ENCODE results near the gene PSMF1.
"Not testable (repeated sequence)": the region's sequence is repeated elsewhere in the genome, so short reads cannot be mapped to it uniquely, and the experiment has no call there.

PSMF1 gene

DNA sequence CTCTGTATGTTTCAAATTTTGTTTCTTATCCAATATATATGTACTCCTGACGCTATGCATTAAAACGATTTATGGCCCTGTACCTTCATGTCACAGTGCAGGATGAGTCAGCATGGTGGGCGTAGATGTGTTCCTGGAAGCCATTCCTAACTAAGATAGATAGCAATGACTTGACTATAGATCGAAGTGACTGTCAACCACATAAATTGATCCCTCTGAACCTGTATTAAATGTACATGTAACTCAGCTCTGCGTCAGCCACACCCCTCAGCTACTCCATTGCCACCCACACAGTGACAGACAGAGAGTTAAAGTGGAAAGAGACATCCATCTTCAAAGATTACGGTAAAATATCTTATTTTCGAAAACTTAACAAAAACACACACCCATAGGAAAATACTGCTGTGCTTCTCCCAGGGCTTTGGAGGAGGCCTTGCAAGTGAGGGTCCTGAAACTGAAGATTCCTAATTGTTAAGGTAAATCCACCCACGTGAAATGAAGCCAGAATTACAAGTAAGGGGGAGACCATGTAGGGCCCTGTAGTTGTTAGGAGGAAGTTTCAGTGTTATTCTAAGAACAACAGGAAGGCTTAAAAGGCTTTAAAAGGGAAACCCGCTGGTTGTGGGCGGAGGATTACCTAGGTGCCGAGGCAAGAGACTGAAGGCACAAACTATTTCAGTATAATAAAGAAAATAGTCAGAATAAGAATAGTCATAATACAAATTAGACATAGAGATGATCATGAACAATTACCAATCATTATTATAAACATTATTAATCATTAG is 97.2 kb downstream of the PSMF1 start:
- no peak for DNase-seq (ENCODE audit: low spot score)

DNA sequence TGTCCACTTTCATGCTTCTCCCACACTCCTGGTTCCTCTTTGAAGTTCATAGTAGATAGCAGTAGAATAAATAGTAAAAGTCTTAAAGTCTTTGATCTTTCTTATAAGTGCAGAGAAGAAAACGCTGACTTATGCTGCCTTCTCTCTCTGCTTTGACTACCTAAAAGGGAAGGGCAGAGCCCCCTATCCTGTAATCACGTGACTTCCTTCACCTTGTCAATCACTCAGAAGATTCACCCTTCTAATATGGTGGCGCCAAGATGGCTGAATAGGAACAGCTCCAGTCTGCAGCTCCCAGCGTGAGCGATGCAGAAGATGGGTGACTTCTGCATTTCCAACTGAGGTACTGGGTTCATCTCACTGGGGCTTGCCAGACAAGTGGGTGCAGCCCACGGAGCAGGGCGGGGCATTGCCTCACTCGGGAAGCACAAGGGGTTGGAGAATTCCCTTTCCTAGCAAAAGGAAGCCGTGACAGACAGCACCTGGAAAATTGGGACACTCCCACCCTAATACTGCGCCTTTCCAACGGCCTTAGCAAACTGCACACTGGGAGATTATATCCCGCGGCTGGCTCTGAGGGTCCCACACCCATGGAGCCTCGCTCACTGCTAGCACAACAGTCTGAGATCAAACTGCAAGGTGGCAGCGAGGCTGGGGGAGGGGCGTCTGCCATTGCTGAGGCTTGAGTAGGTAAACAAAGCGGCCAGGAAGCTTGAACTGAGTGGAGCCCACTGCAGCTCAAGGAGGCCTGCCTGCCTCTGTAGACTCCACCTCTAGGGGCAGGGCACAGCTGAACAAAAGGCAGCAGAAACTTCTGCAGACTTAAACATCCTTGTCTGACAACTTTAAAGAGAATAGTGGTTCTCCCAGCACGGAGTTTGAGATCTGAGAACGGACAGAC is 98.4 kb downstream of the PSMF1 start:
- not testable (repeated sequence) for DNase-seq (ENCODE audit: low spot score)

All from NAMALWA (cell line).